T follicular helper cell (primary cell): ENCODE results near the gene SYT2.
"Not testable (repeated sequence)": the region's sequence is repeated elsewhere in the genome, so short reads cannot be mapped to it uniquely, and the experiment has no call there.

Experiments
- DNase-seq: peaks from one replicate; pipeline ENCODE4 v3.0.0-alpha.2; 2020; ENCODE audit warnings: low read depth

Gene SYT2

DNA sequence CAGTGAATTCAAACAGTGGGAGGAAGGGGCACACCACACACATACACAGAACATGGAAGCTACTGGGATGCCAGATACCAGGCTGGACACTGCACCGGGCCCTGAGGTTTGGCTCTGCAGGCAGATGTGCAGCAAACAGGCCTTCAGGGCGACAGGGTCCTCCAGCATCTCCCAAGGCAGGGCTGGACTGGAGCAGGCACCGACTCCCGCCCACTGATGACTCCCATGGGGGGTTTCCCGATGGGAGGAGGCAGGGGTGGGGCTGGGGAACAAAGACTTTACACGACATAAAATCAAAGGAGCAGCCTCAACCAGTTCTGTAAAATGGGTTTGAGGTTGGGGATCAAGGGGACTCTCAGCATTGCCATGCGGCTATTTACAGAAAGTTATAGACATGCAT is 118.1 kb downstream of the SYT2 start:
- DNase-seq = no peak

DNA sequence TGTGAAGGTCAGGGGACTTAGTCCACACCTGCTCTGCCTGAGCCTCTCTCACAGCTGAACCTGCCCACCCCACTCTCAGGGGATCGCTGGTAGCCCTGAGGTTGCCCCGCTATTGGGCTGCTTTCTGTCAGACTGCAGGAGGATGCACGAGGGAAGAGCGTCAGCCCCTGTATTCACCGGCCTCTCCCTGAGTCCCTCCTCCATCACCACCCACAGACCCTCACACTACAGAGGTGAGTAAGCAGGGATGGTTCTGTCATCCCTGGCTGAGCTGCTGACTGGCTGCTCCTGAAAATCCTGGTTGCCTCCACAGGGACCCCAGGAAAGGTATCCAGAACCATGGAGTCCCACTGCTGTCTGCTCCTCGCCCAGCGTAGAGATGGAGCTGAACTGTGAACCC is 118.7 kb downstream of the SYT2 start:
- no peak for DNase-seq

DNA sequence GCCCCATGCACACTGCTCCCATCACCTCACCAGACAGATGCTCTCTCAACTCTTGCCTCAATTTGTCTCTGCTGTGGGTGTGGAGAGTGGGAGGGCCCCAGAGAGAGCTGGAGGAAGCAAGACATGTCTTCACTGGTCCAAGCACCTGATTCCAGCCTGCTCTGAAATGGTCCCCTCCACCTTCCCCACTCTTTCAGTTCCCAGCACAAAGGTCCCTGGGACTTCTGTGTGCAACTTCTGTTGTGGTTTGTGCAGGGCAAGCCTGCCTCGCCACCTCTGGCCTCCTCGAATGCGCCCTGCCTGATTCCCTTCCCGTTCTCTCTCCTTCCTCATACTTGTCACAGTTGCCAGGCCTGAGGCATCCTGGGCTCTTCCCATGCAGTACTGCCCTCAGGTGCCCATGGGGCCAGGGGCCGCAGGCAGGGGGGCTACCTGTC is 119.3 kb downstream of the SYT2 start:
- DNase-seq = no peak

DNA sequence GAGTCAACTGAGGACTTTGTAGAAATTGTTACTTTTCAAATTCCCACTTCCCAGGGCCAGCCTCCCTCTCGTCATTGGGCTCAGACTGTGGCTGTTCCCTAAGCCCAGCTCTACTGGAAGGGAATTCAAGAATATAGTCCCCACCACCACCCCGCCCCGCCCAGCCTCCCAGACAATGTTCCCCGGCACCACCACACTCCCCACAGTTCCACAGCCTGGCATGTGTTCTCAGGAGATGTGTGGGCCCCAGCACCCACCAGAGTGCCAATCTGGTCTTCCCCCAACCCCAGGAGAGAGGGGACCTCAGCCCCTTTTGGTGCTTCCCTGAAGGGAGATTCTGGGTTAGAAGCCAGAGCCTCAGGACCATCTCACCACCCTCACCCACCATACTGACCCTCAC is 120.1 kb downstream of the SYT2 start:
- DNase-seq = no peak

DNA sequence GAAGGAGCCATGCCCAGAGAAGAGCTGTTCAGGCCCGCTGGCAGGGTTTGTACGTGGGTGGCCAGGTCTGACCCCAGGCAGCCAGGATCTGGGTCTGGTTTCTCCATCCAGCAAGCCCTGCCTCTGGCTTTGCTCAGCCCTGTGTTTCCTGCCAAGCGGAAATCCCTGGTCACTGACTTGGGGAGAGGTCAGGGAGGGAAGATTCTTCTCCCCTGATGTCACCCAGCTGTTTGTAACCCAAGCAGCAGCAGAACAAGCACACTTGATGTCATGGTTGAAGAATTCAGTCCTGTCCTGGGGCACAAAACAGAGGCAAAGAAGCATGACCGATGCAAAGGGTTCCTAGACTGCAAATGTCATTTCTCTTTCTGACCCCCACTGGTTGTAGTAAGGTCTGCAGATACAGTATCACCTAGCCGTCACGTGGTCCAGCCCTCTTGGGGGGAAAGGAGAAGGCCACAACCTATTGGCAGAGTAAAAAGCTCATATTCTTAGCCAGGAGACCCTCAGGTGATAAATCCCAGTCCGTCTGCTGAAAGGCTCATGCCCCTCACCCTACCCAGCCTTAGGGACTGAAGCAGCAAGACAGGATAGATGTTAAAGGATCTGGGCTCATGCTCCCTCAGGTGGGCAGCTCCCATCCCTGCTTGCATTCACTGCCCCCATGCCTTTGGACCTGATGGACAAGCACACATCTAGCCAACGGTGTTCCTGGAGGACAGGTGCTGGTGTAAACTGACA is 120.9 kb downstream of the SYT2 start:
- DNase-seq = no peak

DNA sequence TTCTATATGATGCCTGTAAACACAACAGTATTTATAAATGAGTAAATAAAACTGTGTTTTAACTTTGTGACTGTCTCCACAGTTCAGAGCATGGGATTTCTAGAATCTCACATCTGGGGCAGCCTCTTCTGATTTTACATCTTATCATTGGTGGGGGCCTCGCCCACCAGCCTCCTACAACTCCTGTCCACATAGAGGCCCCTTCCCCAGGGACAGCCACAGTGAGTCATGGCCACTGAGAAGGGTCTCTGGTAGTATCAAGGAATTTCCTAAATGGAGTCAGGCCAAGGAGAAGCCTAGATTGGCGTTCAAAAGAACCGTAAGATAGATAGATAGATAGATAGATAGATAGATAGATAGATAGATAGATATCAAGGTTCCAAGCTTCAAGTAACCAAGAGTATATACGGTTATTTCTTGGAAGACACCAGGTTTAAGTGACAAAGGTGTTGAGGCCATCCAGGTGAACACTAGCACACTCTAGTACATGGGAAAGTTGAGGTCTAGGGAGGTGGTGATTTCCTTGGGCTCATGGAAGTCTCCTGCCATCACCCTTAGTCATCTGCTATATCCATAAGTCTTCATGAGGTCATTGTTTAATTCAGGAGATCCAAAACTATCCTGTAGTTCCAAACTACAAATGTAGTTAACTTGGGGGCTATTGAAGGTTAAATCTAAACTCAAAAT is 121.6 kb downstream of the SYT2 start:
- DNase-seq = no peak

DNA sequence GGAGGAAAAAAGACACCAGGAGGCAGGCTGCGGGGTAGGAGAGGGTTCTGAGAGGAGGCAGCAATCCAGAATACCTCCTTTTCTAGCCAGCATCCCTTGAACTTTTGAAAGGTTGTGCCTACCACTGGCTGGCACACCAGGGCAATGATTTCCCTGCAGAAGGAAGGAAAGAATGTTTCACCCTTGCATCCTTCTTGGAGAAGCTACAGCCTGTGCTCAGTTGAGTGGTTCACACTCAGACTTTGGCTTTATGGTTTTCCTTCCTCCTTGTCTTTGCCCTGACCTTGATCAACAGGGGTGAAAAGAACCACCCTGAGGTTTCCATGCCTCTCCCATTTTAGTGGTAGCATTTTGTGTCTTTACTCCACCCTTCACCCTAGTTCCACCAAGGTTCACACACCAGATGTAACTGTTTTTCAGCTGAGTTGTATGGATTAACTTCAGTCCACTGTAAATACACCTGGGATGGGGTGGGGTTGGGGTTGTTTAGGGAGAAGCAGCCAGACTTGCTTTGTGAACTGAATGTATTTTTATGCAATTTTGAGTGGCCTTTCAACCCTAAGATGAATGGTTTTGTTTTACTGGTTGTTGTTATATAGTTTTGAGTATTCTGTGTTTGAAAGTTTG is 122.3 kb downstream of the SYT2 start:
- DNase-seq = no peak

DNA sequence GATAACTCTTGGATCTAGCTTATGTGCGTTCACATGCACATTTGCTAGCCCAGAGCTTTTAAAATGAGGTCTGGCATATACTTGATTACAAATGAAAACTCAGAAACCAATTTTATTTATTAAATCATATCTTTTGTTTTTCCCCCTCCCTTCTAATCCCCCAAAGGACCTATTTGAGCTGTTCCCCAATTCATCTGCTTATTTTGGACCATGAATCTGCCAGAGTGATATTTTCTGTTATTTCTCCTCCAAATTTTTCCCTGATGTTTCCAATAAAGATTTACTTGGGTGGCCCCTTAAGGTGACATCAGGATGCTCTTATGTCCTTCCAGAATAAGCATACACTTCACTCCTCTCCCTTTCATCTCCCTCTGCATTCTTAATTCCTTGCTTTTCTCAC is 123.4 kb downstream of the SYT2 start:
- no peak for DNase-seq

DNA sequence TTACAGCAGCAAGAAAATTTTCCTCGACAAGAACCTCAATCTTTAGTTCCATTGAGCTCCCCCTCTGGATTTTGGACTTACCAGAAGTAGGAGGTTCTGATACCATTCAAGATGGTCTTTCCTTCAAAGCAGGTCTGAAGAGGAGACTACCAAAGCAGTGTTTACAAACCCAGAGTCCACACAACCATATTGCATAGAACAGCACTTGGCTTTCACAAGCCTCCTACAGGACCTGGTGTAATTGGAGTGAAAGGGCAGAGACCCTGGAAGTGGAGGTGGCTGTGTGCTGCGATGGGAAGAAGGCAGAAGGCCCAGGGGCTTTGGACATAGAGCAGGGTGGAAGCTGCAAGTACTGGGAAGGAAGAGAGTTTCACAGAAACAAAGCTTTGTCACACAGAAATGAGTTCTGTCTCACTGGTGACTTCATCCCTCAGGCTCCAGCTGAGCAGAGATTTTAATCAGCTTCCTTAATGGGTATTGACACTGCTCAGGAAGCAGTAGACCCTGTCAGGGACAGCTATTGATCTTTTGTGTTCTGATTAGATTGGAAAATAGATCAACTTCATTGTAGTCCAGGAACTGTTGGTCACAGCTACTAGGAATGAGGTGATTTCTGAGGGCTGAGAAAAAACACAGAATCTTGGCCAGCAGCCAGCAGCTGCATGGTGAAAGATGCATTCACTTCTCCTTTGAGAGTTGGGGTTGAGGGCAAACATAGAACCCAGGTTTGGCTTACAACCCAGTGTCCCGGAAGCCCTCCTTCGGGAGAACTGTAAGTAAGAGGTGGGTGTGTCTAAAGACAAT is 124.0 kb downstream of the SYT2 start:
- DNase-seq = no peak

DNA sequence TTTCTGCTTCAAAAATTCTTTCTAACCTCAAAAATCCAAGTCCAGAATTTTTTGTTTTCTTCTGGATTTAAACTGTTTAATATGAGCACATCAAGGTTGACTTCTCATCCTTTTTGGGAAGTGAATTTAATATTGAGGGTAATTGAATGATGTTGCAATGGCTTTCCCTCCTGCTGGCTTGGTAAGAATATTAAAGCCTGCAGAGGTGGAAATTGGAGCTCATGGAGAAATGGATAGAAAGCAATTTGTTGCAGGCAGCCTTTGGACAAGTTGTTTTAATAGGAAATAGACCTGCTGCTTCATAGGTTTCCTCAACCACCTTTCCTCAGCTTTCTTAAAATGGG is 124.7 kb downstream of the SYT2 start:
- DNase-seq = no peak

DNA sequence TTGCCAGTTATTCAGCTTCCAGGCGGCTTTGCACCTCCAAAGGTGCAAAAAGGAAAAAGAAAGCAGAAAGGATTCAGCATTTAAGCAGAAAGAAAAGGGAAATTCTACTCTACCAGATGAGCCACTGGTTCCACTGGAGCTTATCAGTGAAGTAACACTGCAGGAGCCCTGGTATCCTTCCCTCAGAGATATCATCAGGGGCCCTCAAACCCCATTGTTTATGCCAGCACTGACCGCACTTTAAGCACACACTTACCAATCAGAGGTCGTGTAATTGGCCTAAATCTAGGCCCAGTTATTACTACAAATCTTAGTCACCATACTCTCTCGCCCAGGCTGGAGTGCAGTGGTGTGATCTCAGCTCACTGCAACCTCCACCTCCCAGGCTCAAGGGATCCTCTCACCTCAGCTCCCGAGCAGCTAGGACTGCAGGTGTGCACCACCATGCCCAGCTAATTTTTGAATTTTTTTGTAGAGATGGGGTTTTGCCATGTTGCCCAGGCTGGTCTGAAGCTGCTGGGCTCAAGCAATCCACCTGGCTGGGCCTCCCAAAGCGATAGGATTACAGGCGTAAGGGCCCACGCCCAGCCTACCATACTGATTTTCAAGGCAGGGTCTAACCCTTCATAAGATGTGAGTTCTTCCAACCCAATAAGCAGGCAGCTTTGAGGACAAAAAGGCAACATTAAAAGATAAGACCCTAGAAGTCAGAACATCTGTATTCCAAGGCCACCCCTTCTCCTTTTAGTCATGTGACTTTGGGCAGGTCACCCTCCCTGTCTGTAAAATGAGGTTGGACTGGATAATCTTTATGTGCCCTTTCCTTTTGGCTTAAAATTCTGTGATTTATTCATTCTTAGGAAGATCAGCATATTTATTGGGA is 125.3 kb downstream of the SYT2 start:
- DNase-seq = no peak

DNA sequence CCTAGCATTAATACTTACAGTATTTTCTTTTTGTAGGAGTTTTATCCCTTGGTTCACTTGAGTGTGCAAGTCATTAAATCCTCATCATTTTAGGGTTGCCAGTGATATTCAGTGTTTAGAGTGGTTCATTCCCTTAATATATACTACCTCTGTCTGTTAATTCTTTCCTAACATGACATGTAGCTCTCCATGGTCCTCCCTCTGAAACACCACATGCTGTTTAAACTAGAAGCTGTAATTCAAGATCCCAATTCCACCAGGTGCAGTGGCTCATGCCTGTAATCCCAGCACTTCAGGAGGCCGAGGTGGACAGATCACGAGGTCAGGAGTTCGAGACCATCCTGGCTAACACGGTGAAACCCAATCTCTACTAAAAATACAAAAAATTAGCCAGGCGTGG is 127.9 kb downstream of the SYT2 start:
- not testable (repeated sequence) for DNase-seq

DNA sequence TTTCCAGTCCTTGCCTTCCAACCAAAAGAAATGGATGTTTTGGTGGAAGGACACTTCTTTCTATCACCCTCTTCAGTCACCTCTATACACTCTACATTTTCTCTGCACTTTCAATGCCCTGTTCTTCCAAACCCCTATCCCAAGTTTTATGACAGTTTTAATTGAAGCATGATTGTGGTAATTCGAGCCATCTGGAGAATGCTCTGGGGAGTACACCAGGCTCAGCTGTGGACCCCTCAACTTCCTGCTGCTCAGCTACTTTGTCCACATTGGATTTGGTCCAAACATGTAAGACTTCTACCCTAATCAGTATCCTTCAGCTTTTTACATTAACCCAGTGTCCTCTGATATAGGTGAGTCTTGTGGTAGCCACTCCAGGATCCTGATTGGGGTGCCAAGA is 129.6 kb downstream of the SYT2 start:
- no peak for DNase-seq

DNA sequence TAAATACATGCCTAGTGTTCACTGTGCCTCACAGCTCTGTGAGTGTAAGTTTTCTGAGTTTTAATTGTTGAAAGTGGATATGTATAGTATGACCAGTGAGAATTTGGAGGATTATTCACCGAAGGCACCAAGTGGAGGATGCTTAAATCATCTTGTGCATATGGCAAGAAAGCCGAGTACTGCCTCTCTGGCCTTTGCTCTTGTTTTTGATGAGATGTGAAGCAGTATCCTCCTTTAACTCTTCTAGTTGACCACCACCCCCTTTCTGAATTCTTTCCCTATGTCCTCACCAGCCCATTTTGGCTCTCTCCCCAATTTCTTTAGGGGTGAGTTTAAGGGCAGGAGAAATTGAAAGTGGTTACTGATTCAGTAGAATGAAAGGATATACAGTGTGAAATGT is 130.4 kb downstream of the SYT2 start:
- DNase-seq = no peak

DNA sequence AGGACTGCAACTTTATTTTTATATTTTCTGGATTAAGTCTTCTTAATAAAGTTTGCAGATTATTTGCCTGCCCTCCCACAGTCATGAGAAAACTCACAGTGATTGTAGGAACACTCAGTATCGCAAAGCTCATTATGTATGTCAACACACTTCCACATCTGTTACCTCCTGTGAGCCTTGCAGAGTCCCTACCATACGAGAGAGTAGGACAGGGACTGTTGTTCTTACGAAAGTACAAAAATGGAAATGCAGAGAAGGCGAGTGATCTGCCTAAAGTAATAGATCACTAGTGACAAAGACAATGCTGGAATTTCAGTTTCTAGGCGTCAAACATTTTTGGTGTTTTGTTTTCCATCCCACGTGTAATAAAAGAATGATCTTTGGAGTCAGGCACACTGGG is 131.7 kb downstream of the SYT2 start:
- DNase-seq = no peak

DNA sequence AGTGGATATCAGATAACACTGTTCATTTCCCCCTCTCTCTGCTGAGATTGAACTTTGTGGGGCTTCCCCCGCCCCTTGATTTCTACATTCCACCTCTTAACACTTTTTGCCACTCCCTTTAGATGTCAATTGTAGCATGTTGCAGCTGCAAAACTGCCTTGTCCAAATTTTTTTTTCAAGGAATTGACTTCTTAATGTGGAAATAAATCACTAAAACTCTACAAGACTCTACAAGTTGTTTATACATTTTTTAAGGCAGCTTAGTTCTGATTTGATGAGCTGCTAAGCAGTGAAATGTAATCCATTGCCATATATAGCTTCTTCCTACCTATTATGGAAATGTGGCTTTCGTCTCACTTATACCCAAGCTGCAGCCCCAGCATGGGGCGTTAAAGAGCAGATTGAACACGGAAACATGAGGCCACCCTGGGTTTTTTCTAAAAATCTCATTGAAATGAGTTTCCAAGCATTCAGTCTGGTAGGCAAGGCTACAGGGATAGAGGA is 132.2 kb downstream of the SYT2 start:
- DNase-seq = no peak

DNA sequence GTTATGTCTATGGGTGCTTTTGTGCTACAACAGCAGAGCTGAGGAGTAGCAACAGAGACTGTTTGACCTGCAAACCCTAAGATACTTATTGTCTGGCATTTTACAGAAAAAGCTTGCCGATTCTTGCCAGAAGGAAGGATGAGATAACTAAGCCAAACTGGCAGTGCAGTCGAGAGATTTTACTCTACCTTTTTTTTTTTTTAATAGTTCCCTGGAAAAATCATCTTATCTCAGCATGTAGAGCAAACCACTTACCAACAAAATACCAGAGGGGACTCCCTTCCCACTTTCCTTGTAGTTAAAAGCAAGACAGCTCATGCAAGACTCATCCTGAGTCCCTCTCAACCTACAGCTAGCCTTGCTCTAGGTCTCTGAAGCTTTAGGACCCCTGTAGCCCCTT is 132.9 kb downstream of the SYT2 start:
- DNase-seq = no peak

DNA sequence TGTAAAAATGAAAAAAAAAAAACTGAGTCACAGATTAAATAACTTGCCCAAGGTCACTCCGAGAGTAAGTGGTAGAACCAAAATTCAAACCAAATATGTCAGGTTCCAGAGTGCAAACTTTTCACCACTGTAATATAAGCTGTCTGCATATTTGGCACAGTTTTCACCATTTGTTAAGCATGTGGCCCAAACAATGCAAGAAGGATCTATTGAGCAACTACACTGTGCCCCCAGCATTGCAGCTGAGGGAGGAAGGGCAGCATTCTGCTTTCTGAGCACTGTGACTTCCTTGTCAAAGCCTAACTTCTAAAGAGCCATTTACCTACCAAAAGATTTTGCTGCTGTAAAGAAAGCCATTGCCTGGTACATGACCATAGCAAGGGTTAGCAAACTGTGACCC is 133.4 kb downstream of the SYT2 start:
- DNase-seq = no peak

DNA sequence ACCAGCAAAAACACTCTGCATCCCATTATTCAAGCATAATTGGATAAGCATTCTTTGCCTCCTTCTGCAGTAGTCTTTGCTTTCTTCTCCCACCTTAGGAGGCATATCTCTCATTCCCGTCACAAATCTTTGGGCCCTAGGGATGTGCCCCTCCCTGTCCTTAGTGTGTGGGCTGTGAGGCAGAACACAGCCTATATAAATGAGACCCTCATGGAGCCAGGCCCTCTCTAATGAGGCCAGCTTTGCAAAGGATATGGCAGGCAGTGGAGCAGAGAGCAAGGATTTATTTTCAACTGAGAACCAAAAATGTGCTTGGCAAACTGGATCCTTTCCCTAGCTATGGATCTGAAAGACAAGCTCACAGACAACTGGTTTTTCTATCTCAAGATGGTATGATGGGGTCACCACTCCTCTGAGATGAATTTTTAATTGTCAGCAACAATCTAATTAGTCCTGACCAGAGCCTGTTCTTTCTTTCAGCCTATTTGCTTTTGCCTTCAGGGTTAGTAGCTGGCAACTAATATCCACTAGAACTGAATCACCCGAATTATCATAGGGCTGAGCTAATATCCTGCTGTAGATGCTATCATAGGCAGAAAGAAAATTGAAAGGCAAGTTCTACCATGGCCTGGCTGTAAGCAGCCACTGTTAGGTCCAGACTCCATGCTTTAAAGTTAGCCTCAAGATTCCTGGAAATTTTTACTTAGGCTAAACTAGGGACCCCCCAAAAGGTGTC is 134.2 kb downstream of the SYT2 start:
- DNase-seq = no peak

DNA sequence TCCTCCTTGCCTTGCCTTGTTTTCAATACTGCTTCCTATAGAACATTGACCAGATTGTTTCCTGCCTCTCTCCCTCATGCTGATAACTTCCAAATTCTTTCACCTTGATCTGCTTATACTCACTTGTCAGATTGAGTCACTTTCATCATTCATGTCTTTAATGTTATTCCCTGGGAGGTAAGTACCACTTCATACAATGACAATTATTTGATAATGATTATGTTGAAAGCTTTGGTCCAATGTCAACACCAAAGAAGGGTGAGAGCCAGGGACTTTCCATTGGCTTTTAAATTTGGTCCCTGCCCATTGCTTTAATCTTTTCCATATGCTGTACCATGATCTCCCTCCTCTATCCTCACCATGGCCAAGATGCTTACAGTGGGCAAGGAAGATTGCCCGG is 137.4 kb downstream of the SYT2 start:
- DNase-seq = no peak
